GM21528 (cell line): ENCODE results near the gene HLA-DMA.
"Not testable (repeated sequence)": the region's sequence is repeated elsewhere in the genome, so short reads cannot be mapped to it uniquely, and the experiment has no call there.

Experiments
- ATAC-seq: cut with Tn5 transposase; IDR thresholded peaks from one replicate; pipeline ENCODE4 v1.9.1; 2021; ENCODE audit warnings: mild to moderate bottlenecking, moderate library complexity; ENCODE audit not compliant: unreplicated experiment, low FRiP score

Gene HLA-DMA

GRCh38 chr6:32956176-32956575 lies 3.3 kb upstream of the HLA-DMA start:
- no peak for ATAC-seq

- no peak for ATAC-seq
Observed at GRCh38 chr6:32954986-32955802, 2.3 kb upstream of the HLA-DMA start.

GRCh38 chr6:32954267-32954666 lies 1.4 kb upstream of the HLA-DMA start:
- no peak for ATAC-seq

GRCh38 chr6:32953775-32954174 lies 878 bp upstream of the HLA-DMA start:
- no peak for ATAC-seq

- ATAC-seq: no peak
Observed at GRCh38 chr6:32950449-32950848, 2.4 kb downstream of the HLA-DMA start.

- no peak for ATAC-seq
Observed at GRCh38 chr6:32950010-32950409, 2.9 kb downstream of the HLA-DMA start.

GRCh38 chr6:32949113-32949512 lies 3.8 kb downstream of the HLA-DMA start:
- no peak for ATAC-seq

GRCh38 chr6:32947552-32948465 lies 5.1 kb downstream of the HLA-DMA start:
- ATAC-seq: no peak

GRCh38 chr6:32946893-32947292 lies 6.0 kb downstream of the HLA-DMA start:
- ATAC-seq: no peak

GRCh38 chr6:32945953-32946352 lies 6.9 kb downstream of the HLA-DMA start:
- no peak for ATAC-seq

- ATAC-seq: no peak
Observed at GRCh38 chr6:32945108-32945760, 7.7 kb downstream of the HLA-DMA start.

GRCh38 chr6:32943864-32944649 lies 8.8 kb downstream of the HLA-DMA start:
- ATAC-seq: peak; percentile 41

- ATAC-seq: not testable (repeated sequence)
Observed at GRCh38 chr6:32942555-32943123, 10.3 kb downstream of the HLA-DMA start.

- peak; percentile 40 for ATAC-seq
Observed at GRCh38 chr6:32941214-32941768, 11.6 kb downstream of the HLA-DMA start.

GRCh38 chr6:32940656-32941213 lies 12.2 kb downstream of the HLA-DMA start, which contains the start of gene HLA-DMB:
TSS of gene HLA-DMB (minus strand) at chr6:32941028. CDS start at chr6:32940807, 221 bp downstream.
- peak; percentile 48 for ATAC-seq

GRCh38 chr6:32938494-32938893 lies 14.4 kb downstream of the HLA-DMA start:
- ATAC-seq: no peak

GRCh38 chr6:32937230-32937633 lies 15.7 kb downstream of the HLA-DMA start:
- ATAC-seq: no peak

- no peak for ATAC-seq
Observed at GRCh38 chr6:32936239-32937152, 16.4 kb downstream of the HLA-DMA start.
